Midbrain (tissue), 1 donor: ENCODE measurements around the gene PGAP1.

Experiments
- DNase-seq: peaks from one replicate; lab custom pipeline; 2025; lab: John Stamatoyannopoulos, UW

Gene PGAP1

GRCh38 chr2:196801674-196802261 is 124.7 kb downstream of the PGAP1 start:
- DNase-seq, result no peak

DNA sequence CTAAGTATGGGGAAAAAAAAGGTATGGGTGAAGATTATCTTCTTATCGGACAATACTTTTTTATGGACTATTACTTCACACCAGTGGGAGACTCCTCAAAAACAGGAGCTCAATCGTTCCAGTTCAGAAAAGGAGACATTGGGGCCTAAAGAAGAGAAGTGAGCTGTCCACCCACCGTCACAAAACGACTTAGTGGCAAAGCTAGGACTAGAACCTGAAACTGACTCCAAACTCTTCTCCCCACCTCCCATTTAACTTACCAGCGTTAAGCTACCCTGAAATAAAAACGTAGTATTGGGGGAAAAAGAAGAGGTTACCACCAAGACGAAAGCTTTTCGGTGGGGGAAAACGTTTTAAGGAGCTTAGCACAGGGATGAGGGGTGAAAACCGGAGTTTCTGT is 127.5 kb downstream of the PGAP1 start:
- no peak for DNase-seq

DNA sequence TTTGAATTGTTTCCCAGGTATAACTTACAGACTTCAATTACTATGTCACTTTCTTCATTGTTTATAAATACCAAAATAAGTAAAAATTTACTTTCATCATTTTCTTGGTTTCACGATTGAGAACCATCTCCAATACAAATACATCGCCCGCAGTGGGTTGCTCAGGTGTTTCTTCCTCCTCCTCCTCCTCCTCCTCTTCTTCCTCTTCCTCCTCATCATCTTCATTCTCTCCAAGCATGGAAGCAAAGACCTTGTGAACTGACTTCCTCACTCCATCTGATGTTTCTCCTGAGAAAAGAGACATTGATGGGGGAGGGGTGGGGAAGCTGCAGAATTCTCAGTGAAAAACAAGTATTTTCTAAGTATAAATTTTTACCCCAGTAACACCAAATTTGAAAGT is 133.6 kb downstream of the PGAP1 start:
- DNase-seq, result no peak

GRCh38 chr2:196783431-196784094 is 142.9 kb downstream of the PGAP1 start:
- DNase-seq, result no peak
